ENCODE measurements around the gene OR6V1.

- TF ChIP-seq CTCF (IDR thresholded peaks at IDR 0.05 in 2 of 3, conservative IDR thresholded peaks at IDR 0.05 in 1 of 3; ENCODE audit: borderline replicate concordance in 1 of 3, insufficient read depth in 1 of 3, low read depth in 2 of 3, low read length in 2 of 3) = no peak
- TF ChIP-seq ZBTB33 (IDR thresholded peaks at IDR 0.05; ENCODE audit: extremely low read depth, insufficient replicate concordance, low read length) = no peak
- TF ChIP-seq MAX (IDR thresholded peaks at IDR 0.05) = no peak
- no peak for TF ChIP-seq EZH2 (IDR thresholded peaks at IDR 0.05)
- no peak for TF ChIP-seq EZH2phosphoT487 (IDR thresholded peaks at IDR 0.05; ENCODE audit: borderline replicate concordance)
- no peak for TF ChIP-seq ELF1 (IDR thresholded peaks at IDR 0.05; ENCODE audit: borderline replicate concordance, low read depth)
- no peak for TF ChIP-seq JUND (IDR thresholded peaks at IDR 0.05)
- no peak for TF ChIP-seq ATF3 (IDR thresholded peaks at IDR 0.05)
- no peak for TF ChIP-seq SP1 (IDR thresholded peaks at IDR 0.05; ENCODE audit: low read depth)
- no peak for TF ChIP-seq POLR2AphosphoS5 (IDR thresholded peaks at IDR 0.05; ENCODE audit: low read depth, low read length)
- TF ChIP-seq YY1 (IDR thresholded peaks at IDR 0.05; ENCODE audit: extremely low read depth, insufficient replicate concordance, low read depth, low read length) = no peak
- TF ChIP-seq TCF7L2 (IDR thresholded peaks at IDR 0.05; ENCODE audit: borderline replicate concordance, extremely low read depth, insufficient read depth, insufficient read length) = no peak
- TF ChIP-seq RAD21 (IDR thresholded peaks at IDR 0.05; ENCODE audit: low read depth) = no peak
Observed at GRCh38 chr7:143023047-143023446, 29.1 kb upstream of the OR6V1 start.
